Naive thymus-derived CD4-positive, alpha-beta T cell (primary cell): ENCODE measurements around the gene SOCS6. TPM values are rescaled to one million over a fixed set of nuclear protein-coding genes. Genes with fewer than 3 reads are reported as not detected.

Source experiments
- ATAC-seq: fragments of 150-1000 bp; cut with Tn5 transposase; 2 replicates; pipeline ENCODE4 v1.10.0; 2021; ENCODE audit warnings: mild to moderate bottlenecking, moderate library complexity
- CTCF ChIA-PET: fragments of 350-600 bp; sonication (Branson Sonifier 250); formaldehyde crosslinking; loops from one replicate; lab custom pipeline; 2021; ENCODE audit warnings: antibody characterized with exemption; lab: Charles Lee
- POLR2A ChIA-PET: fragments of 350-600 bp; sonication (Branson Sonifier 250); formaldehyde crosslinking; loops from one replicate; lab custom pipeline; 2021; ENCODE audit warnings: antibody characterized with exemption, inconsistent platforms; lab: Charles Lee
- DNase-seq, 9 donors: peaks; one replicate each; pipeline versions ENCODE4 v3.0.0 to v3.0.0-alpha.2; 2020 to 2022; ENCODE audit warnings: mixed read lengths in 1 of 9
- H3K27ac ChIP-seq: one replicate; pipeline ENCODE4 v1.7.0; 2013; ENCODE audit warnings: mild to moderate bottlenecking, low read depth, low read length, moderate library complexity
- H3K27me3 ChIP-seq, 2 donors: one replicate each; pipeline ENCODE4 v1.7.0; 2013; ENCODE audit warnings: low read length in 2 of 2, mild to moderate bottlenecking in 2 of 2, moderate library complexity in 2 of 2; ENCODE audit not compliant: control insufficient read depth in 2 of 2, insufficient read depth in 2 of 2
- H3K36me3 ChIP-seq, 3 experiments: 1 replicate in 2 of 3; 2 replicates in 1 of 3; pipeline ENCODE4 v1.7.0; 2013; ENCODE audit warnings: low read length in 3 of 3, mild to moderate bottlenecking in 3 of 3, moderate library complexity in 1 of 3; ENCODE audit not compliant: insufficient read depth in 3 of 3, control insufficient read depth in 2 of 3
- H3K4me1 ChIP-seq, 2 donors: one replicate each; pipeline ENCODE4 v1.7.0; 2013; ENCODE audit warnings: low read length in 2 of 2, mild to moderate bottlenecking in 2 of 2, moderate library complexity in 1 of 2; ENCODE audit not compliant: control insufficient read depth in 2 of 2, insufficient read depth in 2 of 2
- H3K4me3 ChIP-seq: 2 replicates; pipeline ENCODE4 v1.7.0; 2013; ENCODE audit warnings: mild to moderate bottlenecking, low read length
- H3K9me3 ChIP-seq, 3 experiments: 1 replicate in 2 of 3; 2 replicates in 1 of 3; pipeline ENCODE4 v1.7.0; 2013; ENCODE audit warnings: low read length in 3 of 3; ENCODE audit not compliant: control insufficient read depth in 2 of 3
- H3K27ac Mint-ChIP-seq, 9 donors: one replicate each; pipeline ENCODE4 v1.8.0; 2020 to 2022; ENCODE audit warnings: mixed read lengths in 9 of 9, mild to moderate bottlenecking in 8 of 9, moderate library complexity in 5 of 9, inconsistent platforms in 2 of 9
- H3K27me3 Mint-ChIP-seq, 5 donors: one replicate each; pipeline ENCODE4 v1.8.0; 2021 to 2022; ENCODE audit warnings: mixed read lengths in 5 of 5, mild to moderate bottlenecking in 1 of 5
- H3K36me3 Mint-ChIP-seq, 5 donors: one replicate each; pipeline ENCODE4 v1.8.0; 2020 to 2022; ENCODE audit warnings: mixed read lengths in 5 of 5, mild to moderate bottlenecking in 3 of 5, inconsistent platforms in 1 of 5
- H3K4me1 Mint-ChIP-seq, 7 donors: one replicate each; pipeline ENCODE4 v1.8.0; 2020 to 2022; ENCODE audit warnings: mixed read lengths in 7 of 7, mild to moderate bottlenecking in 3 of 7, inconsistent platforms in 1 of 7
- H3K4me3 Mint-ChIP-seq, 10 donors: one replicate each; pipeline ENCODE4 v1.8.0; 2020 to 2022; ENCODE audit warnings: mild to moderate bottlenecking in 10 of 10, mixed read lengths in 10 of 10, moderate library complexity in 6 of 10, inconsistent platforms in 2 of 10
- H3K9me3 Mint-ChIP-seq, 11 donors: one replicate each; pipeline ENCODE4 v1.8.0; 2020 to 2022; ENCODE audit warnings: mixed read lengths in 11 of 11, mild to moderate bottlenecking in 4 of 11, inconsistent platforms in 1 of 11, moderate library complexity in 1 of 11
- intact Hi-C, 2 donors: fragments of 100-400 bp; cut with micrococcal nuclease; formaldehyde crosslinking; loops; one replicate each; pipeline ENCODE4 v1.15.1; 2023
- polyA plus RNA-seq, 2 donors: library from polyadenylated mRNA; unstranded; fragments of 300-500 nt; fragmentation: Illumina TruSeq; gene quantifications; one replicate each; pipeline ENCODE4 v1.2.3, GENCODE V29; 2021
- total RNA-seq, 6 experiments: library from RNA in 5 of 6; stranded (reverse) in 5 of 6; gene quantifications; 1 replicate in 5 of 6; 2 replicates in 1 of 6; pipeline ENCODE4 v1.2.3 and lab custom pipeline; 2021 to 2026

SOCS6 gene
- total and polyA plus RNA-seq, 7 experiments from 2014 or later, result 0.52 to 4.6 (median 2.3) TPM

GRCh38 chr18:70273021-70273420, 15.8 kb upstream of the SOCS6 start:
- Histone ChIP-seq H3K4me3 (no peak overlapping the region), H3K36me3 (no peaks in the 10 kb centered on the region), H3K4me1 (no peaks in the 10 kb centered on the region), H3K27me3 (no peaks in the 10 kb centered on the region), H3K9me3 (peaks cover 0 to 16% (median 0%) of the 10 kb centered on the region in 3 experiments), H3K27ac (no peak overlapping the region)
- POLR2A ChIA-PET, result no interaction called here
- no peak for ATAC-seq
- Mint-ChIP-seq H3K4me3 (no peak overlapping the region), H3K9me3 (peaks cover 13 to 52% (median 26%) of the 10 kb centered on the region in 11 donors), H3K27ac (no peak overlapping the region), H3K27me3 (peaks cover 2 to 25% (median 13%) of the 10 kb centered on the region in 5 donors), H3K36me3 (peaks cover 0 to 9% (median 0%) of the 10 kb centered on the region in 5 donors), H3K4me1 (no peaks in the 10 kb centered on the region)
- intact Hi-C loops, result no loop called here
- no peak for DNase-seq
- CTCF ChIA-PET, result no interaction called here

- no peaks in the 10 kb centered on the region for H3K4me1 Mint-ChIP-seq
- DNase-seq (no peak), ATAC-seq (no peak)
These were observed 12.2 kb upstream of the SOCS6 start for GRCh38 chr18:70276416-70277191.

GRCh38 chr18:70279470-70279869, 9.4 kb upstream of the SOCS6 start:
- ChIA-PET CTCF (no interaction called here), POLR2A (no interaction called here)
- DNase-seq (no peak), ATAC-seq (no peak)
- no peaks in the 10 kb centered on the region for H3K27me3 ChIP-seq
- no peaks in the 10 kb centered on the region for H3K9me3 ChIP-seq
- H3K27ac ChIP-seq, result no peak overlapping the region
- peaks cover 0 to 4% (median 0%) of the 10 kb centered on the region in 5 donors for H3K36me3 Mint-ChIP-seq
- no peaks in the 10 kb centered on the region for H3K36me3 ChIP-seq
- H3K4me1 Mint-ChIP-seq, result peaks cover 0 to 3% (median 0%) of the 10 kb centered on the region in 7 donors
- intact Hi-C loops, result no loop called here
- no peak overlapping the region for H3K4me3 ChIP-seq
- no peak overlapping the region for H3K27ac Mint-ChIP-seq
- peaks cover 0 to 17% (median 8%) of the 10 kb centered on the region in 11 donors for H3K9me3 Mint-ChIP-seq
- H3K4me1 ChIP-seq, result no peaks in the 10 kb centered on the region
- no peak overlapping the region for H3K4me3 Mint-ChIP-seq
- H3K27me3 Mint-ChIP-seq, result peaks cover 3 to 19% (median 6%) of the 10 kb centered on the region in 5 donors

More at GRCh38 chr18:70276416-70277191, 12.2 kb upstream of the SOCS6 start:
- Mint-ChIP-seq H3K27me3 (peaks cover 2 to 14% (median 11%) of the 10 kb centered on the region in 5 donors), H3K36me3 (peaks cover 0 to 6% (median 4%) of the 10 kb centered on the region in 5 donors), H3K27ac (peak overlapping the region in 1 of 9 donors; percentile 21), H3K4me3 (no peak overlapping the region), H3K9me3 (peaks cover 9 to 39% (median 19%) of the 10 kb centered on the region in 11 donors)
- H3K9me3 ChIP-seq, result peaks cover 0 to 10% (median 0%) of the 10 kb centered on the region in 3 experiments
- H3K4me3 ChIP-seq, result no peak overlapping the region
- ChIA-PET POLR2A (no interaction called here), CTCF (no interaction called here)
- H3K27me3 ChIP-seq, result no peaks in the 10 kb centered on the region
- no peak overlapping the region for H3K27ac ChIP-seq
- H3K4me1 ChIP-seq, result no peaks in the 10 kb centered on the region
- intact Hi-C loops, result no loop called here
- H3K36me3 ChIP-seq, result no peaks in the 10 kb centered on the region

- Histone ChIP-seq H3K9me3 (no peaks in the 10 kb centered on the region), H3K36me3 (no peaks in the 10 kb centered on the region), H3K4me3 (no peak overlapping the region), H3K27ac (no peak overlapping the region), H3K27me3 (no peaks in the 10 kb centered on the region), H3K4me1 (no peaks in the 10 kb centered on the region)
- ATAC-seq, result no peak
- Mint-ChIP-seq H3K27me3 (peaks cover 1 to 23% (median 6%) of the 10 kb centered on the region in 5 donors), H3K4me1 (peaks cover 0 to 4% (median 0%) of the 10 kb centered on the region in 7 donors), H3K27ac (no peak overlapping the region), H3K4me3 (no peak overlapping the region), H3K36me3 (peaks cover 0 to 4% (median 0%) of the 10 kb centered on the region in 5 donors), H3K9me3 (peaks cover 0 to 17% (median 8%) of the 10 kb centered on the region in 11 donors)
- CTCF ChIA-PET, result no interaction called here
- intact Hi-C loops, result loop anchor here in 1 of 2 donors (10.0 kb wide), 1 partner anchor 155 kb away; no protein-coding TSS in a partner anchor
- no peak for DNase-seq
- POLR2A ChIA-PET, result no interaction called here
These were observed 8.6 kb upstream of the SOCS6 start for GRCh38 chr18:70280007-70280925.

GRCh38 chr18:70284976-70285620, 3.7 kb upstream of the SOCS6 start:
- peaks cover 0 to 31% (median 12%) of the 10 kb centered on the region in 5 donors for H3K27me3 Mint-ChIP-seq
- ATAC-seq (peak; percentile 73), DNase-seq (no peak)
- H3K4me3 ChIP-seq, result no peak overlapping the region
- CTCF ChIA-PET, result no interaction called here
- no peak overlapping the region for H3K27ac ChIP-seq
- H3K4me1 Mint-ChIP-seq, result peaks cover 0 to 10% (median 5%) of the 10 kb centered on the region in 7 donors
- no peaks in the 10 kb centered on the region for H3K27me3 ChIP-seq
- no peak overlapping the region for H3K27ac Mint-ChIP-seq
- peaks cover 0 to 4% (median 0%) of the 10 kb centered on the region in 5 donors for H3K36me3 Mint-ChIP-seq
- POLR2A ChIA-PET, result no interaction called here
- H3K4me1 ChIP-seq, result no peaks in the 10 kb centered on the region
- no peaks in the 10 kb centered on the region for H3K9me3 ChIP-seq
- intact Hi-C loops, result loop anchor here in 1 of 2 donors (10.0 kb wide), 1 partner anchor 150 kb away; no protein-coding TSS in a partner anchor
- H3K36me3 ChIP-seq, result no peaks in the 10 kb centered on the region
- no peak overlapping the region for H3K4me3 Mint-ChIP-seq
- H3K9me3 Mint-ChIP-seq, result peaks cover 0 to 13% (median 6%) of the 10 kb centered on the region in 11 donors

- H3K4me3 ChIP-seq, result no peak overlapping the region
- peaks cover 10 to 27% (median 22%) of the 10 kb centered on the region in 7 donors for H3K4me1 Mint-ChIP-seq
- ATAC-seq (no peak), DNase-seq (no peak)
- no peaks in the 10 kb centered on the region for H3K27me3 ChIP-seq
- CTCF ChIA-PET, result no interaction called here
- H3K36me3 ChIP-seq, result no peaks in the 10 kb centered on the region
- H3K9me3 Mint-ChIP-seq, result peaks cover 0 to 8% (median 2%) of the 10 kb centered on the region in 11 donors
- peak overlapping the region in 9 of 10 donors; percentile 45 to 79 (median 66) for H3K4me3 Mint-ChIP-seq
- intact Hi-C loops, result loop anchor here (2.0 to 10.0 kb wide), 2 partner anchors 83 to 147 kb away; partner anchors contain the start of gene RTTN (in 2 of the 2)
- H3K36me3 Mint-ChIP-seq, result peaks cover 0 to 5% (median 0%) of the 10 kb centered on the region in 5 donors
- no peak overlapping the region for H3K27ac ChIP-seq
- POLR2A ChIA-PET, result no interaction called here
- no peak overlapping the region for H3K27ac Mint-ChIP-seq
- H3K27me3 Mint-ChIP-seq, result peaks cover 12 to 53% (median 32%) of the 10 kb centered on the region in 5 donors
- H3K4me1 ChIP-seq, result no peaks in the 10 kb centered on the region
- H3K9me3 ChIP-seq, result no peaks in the 10 kb centered on the region
These were observed 1.1 kb upstream of the SOCS6 start for GRCh38 chr18:70287731-70288130.
